ENCODE measurements around the gene SPEF1. TPM values are rescaled to one million over a fixed set of nuclear protein-coding genes. Genes with fewer than 3 reads are reported as not detected.
A peak's percentile ranks its signal among the peaks of the same experiment; 100 is the strongest.

SPEF1 gene
- total and polyA plus RNA-seq, 10 of the 15 experiments (the other 5 are each of a cell fraction or from before 2014, with no cell fraction given): 0.12 TPM; not detected in 9

DNA sequence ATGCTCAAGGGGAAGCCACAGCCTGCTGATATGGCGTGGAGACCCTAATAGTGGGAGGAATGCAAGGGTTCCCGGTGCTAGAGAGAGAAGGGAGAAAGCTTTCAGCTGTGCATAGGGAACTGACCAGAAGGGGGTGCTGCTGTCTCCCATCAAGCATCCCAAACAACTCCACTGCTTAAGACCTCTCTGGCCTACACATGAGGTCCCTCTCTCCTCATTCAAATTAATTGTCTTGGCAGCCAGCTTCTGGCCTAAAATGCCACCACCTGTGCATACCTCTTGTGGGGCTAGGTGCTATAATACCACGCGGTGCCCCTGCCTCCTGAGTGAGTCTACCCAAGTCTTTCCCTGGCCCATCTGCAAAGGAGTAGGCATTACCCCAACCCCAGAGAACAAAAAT is 28.1 kb downstream of the SPEF1 start:
- H3K9ac ChIP-seq (ENCODE audit: control insufficient read depth, insufficient read depth, low read length): no peak overlapping the region
- SMC1A ChIA-PET (ENCODE audit: uncharacterized antibody, unreplicated experiment): interaction anchor here (0.7 to 2.7 kb wide), 4 partner anchors 15 to 104 kb away, joined by 3 to 12 read pairs (median 4); partner anchors contain the start of gene ADISSP
- no peaks in the 10 kb centered on the region for H4K20me1 ChIP-seq (ENCODE audit: control insufficient read depth, insufficient read depth)
- no peaks in the 10 kb centered on the region for H3K27me3 ChIP-seq (replicated peaks in 1 of 2; ENCODE audit: control insufficient read depth in 2 of 2, insufficient read depth in 2 of 2, low read length in 1 of 2)
- no peaks in the 10 kb centered on the region for H3K79me2 ChIP-seq (ENCODE audit: control insufficient read depth, insufficient read depth, low read length)
- no TSS peak for BruUV-seq (replicated peaks)
- 38% methylated on average over 4 of the region's 4 CpGs for whole genome bisulfite sequencing (ENCODE audit: insufficient coverage, insufficient replicate concordance, low lambda C conversion rate, missing lambda C conversion rate)
- intact Hi-C loops (cut with micrococcal nuclease; ENCODE audit: unreplicated experiment): loop anchor here (2.0 kb wide), 1 partner anchor 14 kb away; the partner anchor contains the start of gene ADISSP
- no peak overlapping the region for H3K27ac ChIP-seq (ENCODE audit: control insufficient read depth, insufficient read depth)
- CTCF ChIA-PET: interaction anchor here (0.6 to 4.1 kb wide), 8 partner anchors 14 to 339 kb away, joined by 3 to 52 read pairs (median 3); partner anchors contain the start of genes ADISSP and SPEF1
- no peak overlapping the region for H2AFZ ChIP-seq (ENCODE audit: control insufficient read depth, low read depth, low read length)
- H3K4me3 ChIP-seq: no peak overlapping the region
- TF ChIP-seq RAD21 (IDR thresholded peaks at IDR 0.05; ENCODE audit: insufficient read depth, low read depth, low read length) (peak; percentile 64), BCL3 (IDR thresholded peaks at IDR 0.05; ENCODE audit: borderline replicate concordance, insufficient read depth, low read depth, low read length, poor library complexity, severe bottlenecking) (no peak), MTA2 (IDR thresholded peaks at IDR 0.05; ENCODE audit: low read depth) (no peak), SMC3 (IDR thresholded peaks at IDR 0.05; ENCODE audit: borderline replicate concordance, low read length) (peak; percentile 39; the same call in 1 of the 2 replicates), ZZZ3 (IDR thresholded peaks at IDR 0.05; ENCODE audit: control insufficient read depth, insufficient read length, low read depth) (no peak), YY1 (IDR thresholded peaks at IDR 0.05; ENCODE audit: low read depth, low read length) (peak; percentile 25; the same call in 1 of the 2 replicates), CBX5 (IDR thresholded peaks at IDR 0.05; ENCODE audit: low read depth) (no peak), CTCF (IDR thresholded peaks at IDR 0.05 in 2 of 3, conservative IDR thresholded peaks at IDR 0.05 in 1 of 3; ENCODE audit: control insufficient read depth in 2 of 3, extremely low read depth in 1 of 3, insufficient read depth in 1 of 3, low read depth in 3 of 3, low read length in 3 of 3) (peak; percentile 68 to 79 (median 78)), ZNF384 (IDR thresholded peaks at IDR 0.05; ENCODE audit: borderline replicate concordance, low read depth, low read length) (no peak)
- in situ Hi-C loops (cut with MboI): no loop called here
- H3K4me1 ChIP-seq (ENCODE audit: control insufficient read depth, insufficient read depth, low read length): no peaks in the 10 kb centered on the region
- H3K9me3 ChIP-seq (replicated peaks; ENCODE audit: control insufficient read depth, insufficient read depth, low read length): no peaks in the 10 kb centered on the region
- no peak overlapping the region for H3K4me2 ChIP-seq (ENCODE audit: control insufficient read depth, insufficient read depth)
- DNase-seq (ENCODE audit: low read depth, low spot score): no peak
- POLR2A ChIA-PET: interaction anchor here (1.1 kb wide), 1 partner anchor 13 kb away, joined by 5 read pairs; no protein-coding TSS in a partner anchor
- ATAC-seq: peak; percentile 83
- peak; percentile 87 for FAIRE-seq
- H3K36me3 ChIP-seq (ENCODE audit: control insufficient read depth in 2 of 2, insufficient read depth in 2 of 2, low read length in 1 of 2): no peaks in the 10 kb centered on the region; a peak in 1 of 4 replicates
- RAD21 ChIA-PET (ENCODE audit: unreplicated experiment): interaction anchor here (1.0 to 1.3 kb wide), 3 partner anchors 14 to 102 kb away, joined by 4 read pairs; partner anchors contain the start of gene ADISSP
